AG20443 (cell line): ENCODE measurements around the gene DAB2IP.
"Not testable (repeated sequence)": the region's sequence is repeated elsewhere in the genome, so short reads cannot be mapped to it uniquely, and the experiment has no call there.

Experiments used
- DNase-seq: peaks from one replicate; pipeline ENCODE4 v3.0.0; 2012; ENCODE audit warnings: low spot score, mixed read lengths

The DAB2IP gene

DNA sequence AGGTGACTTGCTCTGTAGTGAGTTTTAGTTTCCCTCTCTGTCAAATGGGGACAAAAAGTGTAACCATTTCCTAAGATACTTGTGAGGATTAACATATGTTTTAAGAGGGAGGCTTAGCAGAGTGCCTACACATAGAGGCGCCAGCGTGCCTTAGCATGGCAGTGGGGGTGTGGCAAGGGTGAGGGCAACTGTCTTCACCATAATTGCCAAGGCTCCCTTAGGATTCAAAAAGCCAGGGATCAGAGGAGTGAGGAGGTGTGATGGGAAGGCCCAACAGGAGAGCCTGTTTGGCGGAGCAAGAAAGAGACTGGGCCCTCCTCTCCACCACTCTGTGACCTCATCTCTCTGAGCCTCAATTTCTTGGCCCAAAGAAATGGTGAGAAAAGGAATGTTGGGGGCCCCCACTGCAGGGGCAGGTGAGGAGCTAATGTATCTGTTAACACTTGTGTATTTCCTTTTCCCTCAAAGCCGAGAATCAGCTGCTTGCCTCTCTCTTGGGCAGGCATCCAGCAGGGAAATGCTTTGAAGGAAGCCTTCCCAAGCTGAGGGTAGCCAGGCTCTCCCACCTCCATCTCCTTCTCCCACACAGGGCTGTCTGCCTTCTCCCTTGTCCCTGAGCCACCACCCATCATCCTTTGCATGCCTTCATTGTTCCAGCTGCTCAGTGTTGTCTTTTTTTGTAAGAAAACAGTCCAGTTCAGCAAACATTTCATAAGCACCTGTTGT is 76.0 kb downstream of the DAB2IP start:
- no peak for DNase-seq

DNA sequence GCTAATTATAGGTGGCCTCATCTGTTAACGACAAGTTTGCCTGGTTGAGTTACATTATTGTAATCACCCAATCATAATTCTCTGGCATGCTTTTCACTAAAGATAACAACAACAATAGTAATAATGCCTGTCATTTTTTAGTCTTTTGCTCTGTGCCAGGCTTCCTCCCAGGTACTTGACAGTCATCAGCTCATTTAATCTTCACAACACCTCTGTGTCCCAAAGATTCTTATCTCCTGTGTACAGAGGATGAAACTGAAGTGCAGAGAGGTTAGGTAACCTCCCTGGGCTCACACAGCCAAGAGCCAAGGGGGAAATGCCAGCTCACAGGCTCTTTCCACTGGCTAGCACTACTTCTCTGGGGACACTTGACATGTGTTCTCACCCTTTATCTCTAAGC is 77.5 kb downstream of the DAB2IP start:
- DNase-seq, result no peak

DNA sequence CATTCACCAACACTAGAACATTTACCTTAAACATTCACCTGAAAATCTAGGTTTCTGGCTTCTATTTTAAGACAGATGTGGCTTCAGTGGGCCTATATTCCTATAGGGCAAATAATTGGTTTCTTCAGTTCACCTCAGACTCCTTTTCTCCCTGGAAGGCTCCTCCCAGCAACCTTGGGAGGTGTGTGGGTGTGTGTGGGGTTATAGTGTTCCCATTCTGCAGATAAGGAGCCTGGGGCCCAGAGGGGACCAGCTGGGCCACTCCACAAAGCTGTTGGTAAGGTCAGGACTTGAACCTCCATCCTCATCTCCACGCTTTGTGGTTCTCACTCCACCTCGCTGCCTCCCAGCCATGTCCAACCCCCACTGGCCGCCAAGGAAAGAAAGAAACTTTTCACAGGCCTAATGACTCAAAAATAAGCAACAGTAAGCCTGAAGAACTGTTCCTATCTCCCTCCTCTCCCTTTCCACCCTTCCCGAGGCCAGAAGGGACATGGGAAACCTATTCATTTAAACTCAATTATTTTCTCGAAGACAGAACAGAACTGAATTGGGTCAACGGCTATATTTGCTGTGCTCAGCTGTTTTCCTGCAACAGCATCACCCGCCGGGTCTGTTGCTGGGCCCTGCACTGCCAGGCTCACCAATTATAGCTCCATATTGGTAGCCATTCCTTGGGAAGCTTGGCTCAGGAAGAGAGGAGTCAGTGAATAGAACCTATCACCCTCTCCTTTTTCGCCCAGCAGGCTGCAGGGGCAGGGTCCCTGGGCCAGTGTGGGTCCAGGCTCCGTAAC is 78.5 kb downstream of the DAB2IP start:
- DNase-seq, result no peak

DNA sequence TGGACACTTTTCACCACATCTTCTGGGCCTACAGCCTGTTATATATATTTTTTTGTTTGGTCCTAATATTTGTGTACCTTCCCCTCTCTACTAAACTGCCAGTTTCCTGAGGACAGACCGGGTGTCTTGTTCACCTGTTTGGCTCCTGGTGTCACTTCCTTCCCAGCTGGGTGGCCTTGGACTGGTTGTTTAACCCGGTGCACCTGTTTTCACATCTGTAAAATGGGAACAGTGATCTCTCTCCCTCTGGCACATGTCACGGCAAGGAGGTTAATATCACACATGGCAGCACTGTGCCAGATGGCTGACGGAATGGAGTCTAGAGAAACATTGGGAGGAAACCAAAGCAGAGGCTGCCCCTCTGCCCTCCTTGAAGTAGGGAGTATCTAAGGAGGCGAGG is 79.7 kb downstream of the DAB2IP start:
- no peak for DNase-seq

DNA sequence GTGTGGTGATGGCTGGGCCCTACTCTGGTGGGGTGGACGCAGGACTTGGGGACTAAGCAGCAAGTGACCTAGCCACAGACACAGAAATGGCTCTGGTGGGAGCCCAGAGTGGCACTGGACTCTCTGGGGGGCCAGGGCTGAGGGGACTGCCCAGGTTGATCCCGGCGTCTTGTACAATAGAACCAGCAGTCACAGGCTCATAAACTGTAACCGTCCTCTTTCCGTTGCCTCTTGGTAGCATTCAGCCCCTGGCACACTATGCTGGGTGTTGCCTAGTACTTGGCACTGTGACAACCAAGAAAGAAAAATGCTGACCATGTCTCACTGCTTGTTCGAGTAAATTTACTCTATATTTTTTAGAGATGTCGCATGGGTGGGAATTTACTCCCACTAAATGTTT is 80.5 kb downstream of the DAB2IP start:
- no peak for DNase-seq

DNA sequence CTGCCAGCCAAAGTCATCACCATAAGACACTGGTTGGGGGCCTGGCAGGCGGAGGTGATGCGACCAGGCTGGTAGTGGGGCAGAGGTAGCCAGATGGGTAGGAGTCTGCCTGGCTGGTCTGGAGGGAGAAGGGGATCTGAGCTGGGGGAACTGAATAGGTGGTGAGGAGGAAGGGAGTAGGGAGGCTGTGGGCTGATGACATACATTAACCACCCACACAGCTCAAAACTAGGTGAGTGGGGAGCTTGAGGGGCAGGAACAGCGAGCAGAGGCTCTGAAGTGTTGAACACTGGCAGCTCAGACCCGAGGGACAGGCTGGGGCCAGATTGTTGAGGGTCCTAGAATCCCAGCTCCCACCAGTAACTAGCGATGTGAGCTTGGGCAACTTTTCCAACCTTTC is 81.0 kb downstream of the DAB2IP start:
- no peak for DNase-seq

DNA sequence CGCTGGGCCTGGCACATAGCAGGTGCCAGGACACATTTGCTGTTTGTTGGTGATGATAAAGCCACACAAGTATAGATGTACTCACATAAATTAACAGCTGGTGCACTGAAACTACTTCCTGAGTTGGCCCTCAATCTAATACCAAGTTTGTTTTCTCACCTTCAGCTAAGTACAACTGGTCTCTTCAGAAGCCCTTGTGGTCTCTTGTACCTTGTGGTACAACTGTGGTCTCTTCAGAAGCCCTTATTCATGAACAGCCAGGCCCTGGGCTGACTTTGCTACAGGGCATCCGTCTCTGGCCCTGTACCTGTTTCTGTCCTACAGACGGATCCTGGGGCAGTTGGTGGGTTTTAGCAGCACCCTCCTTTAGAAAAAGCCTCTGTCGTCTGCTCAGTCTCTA is 81.5 kb downstream of the DAB2IP start:
- no peak for DNase-seq

DNA sequence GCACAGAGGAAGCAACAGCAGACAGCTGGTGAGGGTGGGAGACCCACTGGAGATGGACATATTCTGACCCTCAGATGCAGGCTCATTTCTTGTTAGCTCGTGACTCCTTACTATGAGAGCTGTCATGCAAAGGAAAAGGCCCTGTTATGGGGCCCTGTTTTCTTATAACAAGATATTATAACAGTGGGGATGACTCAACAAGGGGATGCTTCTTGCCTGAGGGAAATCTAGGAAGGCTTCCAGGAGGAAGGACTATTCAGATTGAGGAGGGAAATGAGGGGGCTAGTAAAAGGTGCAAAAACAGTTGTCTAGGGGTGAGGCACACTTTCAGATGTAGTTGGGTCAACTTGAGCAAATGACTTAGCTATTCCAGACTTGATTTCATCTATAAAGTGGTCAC is 83.0 kb downstream of the DAB2IP start:
- no peak for DNase-seq

DNA sequence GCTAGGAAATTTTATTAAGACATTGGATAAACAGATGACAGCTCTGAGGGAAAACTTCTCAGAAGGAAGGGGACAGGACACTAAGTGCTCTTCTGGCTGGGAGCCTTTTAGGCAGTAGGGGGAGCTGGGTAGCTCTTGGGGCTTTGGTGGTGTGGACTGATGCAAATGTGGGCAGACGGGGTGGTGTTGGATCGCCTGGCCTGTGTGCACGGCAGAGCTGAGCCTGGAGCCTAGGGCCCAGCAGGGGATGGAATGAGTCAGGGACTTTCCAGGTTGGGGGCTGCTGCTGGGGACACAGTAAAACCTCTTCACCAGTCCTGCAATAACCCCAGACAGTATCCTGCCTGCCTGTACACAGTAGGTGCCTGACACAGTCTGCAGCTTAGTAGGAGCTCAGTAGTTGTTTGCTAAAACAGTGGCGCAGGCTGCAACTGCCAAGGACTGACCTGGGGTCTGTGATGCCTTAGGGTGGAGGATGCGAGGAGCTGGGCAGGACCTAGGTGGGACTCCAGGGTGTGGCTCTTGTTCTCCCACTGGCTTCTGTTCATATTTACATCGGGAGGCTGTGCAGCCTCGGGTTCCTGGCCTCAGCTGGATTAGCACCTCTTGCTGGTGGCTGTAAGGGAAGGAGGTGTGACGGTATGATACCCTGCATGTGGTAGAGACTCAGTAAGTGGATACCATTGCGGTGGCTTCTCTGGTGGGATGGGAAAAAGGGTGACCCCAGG is 83.8 kb downstream of the DAB2IP start:
- peak; percentile 75 for DNase-seq

DNA sequence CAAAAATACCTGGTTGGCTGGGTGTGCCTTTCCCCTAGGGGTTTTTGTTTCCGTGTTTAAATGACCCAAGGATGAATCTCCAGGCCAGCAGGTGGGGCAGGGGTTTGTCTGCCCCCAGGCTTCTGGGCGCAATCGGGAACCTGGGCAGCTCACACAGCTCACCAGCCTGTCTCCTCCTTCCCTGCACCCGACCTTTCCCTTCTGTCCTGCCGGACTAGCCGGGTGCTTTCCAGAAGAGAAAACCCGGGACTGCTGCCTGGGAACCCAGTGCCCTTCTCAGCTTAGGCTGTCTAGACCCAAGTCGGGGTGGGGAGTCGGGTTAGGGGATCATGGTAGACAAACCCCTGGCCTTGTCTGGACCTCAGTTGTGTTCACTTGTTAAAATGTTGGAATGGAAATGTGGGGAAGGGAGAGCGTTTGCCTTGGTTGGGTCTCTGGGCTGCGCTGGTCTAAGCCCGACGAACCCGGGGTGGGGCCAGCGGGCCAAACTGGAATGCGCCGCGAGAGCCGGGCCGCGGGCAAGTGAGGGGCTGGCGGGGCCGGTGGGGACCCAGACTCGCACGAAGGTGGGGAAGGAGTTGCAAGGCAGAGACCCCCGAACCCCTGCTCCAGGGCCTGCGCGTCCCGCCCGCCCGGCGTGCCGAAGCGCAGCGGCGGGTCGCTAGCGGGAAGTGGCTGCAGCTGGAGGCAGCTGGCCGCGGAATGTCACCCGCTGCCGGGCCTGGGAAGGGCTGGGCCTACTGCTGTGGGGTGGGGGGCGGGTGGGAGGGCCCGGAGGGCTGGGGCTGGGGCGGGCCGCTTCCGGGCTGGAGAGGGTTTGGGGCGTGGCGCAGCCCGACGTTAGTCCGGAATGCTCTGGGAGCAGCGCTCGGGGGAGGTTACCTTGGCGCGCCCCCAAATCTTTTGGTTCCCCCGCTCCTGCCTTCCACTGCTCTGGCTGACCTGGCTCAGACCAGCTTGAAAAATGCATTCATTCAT is 84.6 kb downstream of the DAB2IP start:
- peak; percentile 93 for DNase-seq

DNA sequence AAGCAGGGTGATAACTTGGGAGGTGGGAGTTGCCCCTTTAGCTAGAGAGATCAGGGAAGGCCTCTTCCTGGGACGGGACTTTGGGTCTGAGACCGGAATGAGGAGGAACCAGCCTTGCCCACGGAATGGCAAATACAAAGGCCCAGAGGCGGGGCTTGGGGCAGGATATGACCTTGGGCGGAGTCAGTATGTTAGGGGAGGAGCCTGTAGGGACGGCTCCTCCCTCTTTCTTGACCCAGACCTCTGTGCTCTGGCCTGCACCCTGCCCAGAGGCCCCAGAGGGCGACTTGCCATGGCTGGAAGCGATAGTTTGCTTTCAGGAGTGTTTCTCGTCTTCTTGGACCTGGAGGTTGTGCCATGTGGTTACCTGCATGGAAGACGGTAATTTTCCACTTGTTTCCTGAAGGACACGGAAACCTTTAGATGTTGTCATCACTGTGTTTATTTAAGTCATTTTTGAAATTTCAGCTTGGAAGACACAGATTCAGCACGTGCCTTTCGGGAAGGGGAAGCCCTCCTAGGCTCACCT is 85.6 kb downstream of the DAB2IP start:
- peak; percentile 55 for DNase-seq

DNA sequence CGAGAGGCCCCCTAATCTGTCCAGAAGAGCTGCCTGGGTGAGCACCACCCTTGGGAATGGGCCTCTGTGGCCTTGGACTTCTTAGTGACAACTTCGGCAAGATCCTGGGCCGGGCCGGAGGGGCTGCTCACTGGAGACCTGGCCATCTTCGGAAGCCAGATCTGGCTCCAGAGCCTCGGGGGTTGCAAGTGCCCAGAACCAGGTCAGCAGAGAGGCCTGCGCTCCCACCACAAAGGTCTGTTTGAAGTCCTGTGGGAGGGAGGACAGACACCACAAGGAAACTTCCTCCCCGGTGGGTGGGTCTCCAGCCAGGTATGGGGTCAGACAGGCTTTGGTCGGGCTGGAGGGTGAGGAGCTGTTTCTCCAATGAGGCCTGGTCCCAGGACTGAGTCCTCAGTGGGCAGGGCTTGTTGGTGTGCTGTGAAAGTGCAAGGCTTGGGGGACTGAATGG is 86.1 kb downstream of the DAB2IP start:
- no peak for DNase-seq

DNA sequence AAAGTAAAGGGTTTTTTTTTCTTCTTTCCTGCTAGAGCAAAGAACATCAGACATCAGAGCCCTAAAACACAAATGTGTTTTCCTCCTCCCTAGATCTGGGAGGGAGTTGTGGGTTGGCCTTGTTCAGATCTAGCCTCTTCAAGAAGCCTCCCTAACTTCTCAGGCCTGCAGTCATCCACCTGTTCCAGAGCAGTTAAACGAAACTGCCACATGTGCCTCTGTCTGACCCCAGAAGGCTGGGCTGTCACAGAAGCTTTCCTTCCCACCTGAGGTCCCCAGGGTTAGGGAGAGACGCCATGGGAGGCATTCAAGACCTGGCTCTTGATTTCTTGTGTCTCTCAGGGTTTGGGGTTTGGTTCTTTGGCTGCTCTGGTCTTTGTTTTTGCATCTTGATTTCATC is 87.0 kb downstream of the DAB2IP start:
- DNase-seq, result no peak

DNA sequence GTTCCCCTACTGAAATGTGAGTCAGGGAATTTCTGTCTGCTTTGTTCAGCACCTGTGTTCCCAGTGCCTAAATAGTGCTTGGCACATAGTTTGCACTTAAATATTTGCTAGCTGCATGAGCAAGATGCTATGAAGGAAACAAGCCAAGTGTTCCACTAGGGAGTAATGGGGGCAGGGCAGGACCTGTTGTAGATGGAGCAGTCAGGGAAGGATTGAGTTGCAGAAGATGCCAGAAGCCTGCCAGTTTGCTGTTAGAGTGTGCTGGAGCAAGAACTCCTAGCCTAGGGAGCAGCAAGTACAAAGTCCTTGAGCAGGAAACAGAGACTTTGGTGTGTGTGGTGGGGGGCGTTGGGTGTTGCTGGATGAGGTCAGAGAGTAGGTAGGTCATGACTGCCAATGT is 87.5 kb downstream of the DAB2IP start:
- no peak for DNase-seq

DNA sequence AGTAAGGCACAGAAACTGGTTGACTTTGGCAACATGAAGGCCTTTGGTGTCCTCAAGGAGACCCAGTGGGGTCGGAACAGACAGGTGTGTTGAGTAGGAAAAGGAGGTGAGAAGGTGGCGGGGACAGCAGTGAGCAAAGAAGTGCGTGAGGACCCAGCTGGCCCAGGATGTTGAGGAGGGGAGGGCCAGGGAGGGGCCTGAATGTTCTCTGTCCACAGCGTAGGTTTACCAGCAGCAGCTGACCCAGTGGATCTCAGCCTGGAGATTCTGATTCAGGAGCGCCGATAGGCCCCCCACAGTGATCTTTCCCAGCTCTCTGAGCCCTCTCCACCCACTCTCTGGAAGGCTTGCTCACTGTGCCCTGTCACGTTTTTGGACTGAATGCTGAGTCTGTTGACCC is 88.5 kb downstream of the DAB2IP start:
- no peak for DNase-seq

DNA sequence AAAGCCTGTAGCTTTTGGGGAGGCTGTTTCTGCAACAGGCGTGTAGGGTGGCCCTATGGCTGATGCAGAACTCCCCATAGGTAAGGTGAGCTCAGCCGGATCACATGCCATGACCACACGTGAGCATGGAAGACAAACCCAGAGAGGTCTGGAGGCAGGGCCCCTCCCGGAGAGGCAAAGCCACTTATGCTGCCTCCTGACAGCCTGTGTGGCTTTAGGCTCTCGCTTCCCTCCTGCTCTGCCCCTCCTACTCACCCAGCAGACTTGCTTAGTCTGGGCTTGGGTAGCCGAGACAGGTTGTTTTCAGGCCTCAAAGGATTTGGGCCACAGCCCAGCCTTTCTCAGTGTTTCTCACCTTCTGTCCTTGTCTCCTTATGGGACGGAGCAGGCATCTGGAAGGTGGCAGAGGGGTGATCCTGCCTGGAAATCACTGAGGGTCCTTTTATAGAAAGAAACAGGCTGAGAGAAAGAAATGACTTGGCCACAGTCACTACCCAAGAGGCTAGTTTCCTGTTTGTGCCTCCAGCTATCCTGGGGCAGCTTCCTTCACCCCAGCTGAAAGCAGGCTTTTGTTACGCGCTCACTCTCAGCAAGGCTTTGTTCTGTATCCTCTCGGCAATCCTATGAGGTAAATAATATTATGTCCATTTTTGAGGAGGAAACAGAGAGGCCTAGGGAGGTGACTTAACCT is 89.9 kb downstream of the DAB2IP start:
- no peak for DNase-seq

DNA sequence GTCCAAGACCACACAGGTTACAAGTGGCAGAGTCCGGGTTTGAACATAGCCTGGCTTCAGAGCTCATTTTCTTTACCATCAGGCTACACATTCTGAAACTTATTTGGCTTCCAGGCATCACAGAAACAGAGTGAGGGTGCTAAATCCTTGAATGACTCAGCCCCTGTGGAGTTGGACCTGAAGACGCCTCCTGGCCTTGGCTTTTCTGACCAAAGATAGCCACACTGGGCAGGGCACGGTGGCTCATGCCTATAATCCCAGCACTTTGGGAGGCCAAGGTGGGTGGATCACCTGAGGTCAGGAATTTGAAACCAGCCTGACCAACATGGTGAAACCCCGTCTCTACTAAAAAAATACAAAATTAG is 90.5 kb downstream of the DAB2IP start:
- DNase-seq, result not testable (repeated sequence)

DNA sequence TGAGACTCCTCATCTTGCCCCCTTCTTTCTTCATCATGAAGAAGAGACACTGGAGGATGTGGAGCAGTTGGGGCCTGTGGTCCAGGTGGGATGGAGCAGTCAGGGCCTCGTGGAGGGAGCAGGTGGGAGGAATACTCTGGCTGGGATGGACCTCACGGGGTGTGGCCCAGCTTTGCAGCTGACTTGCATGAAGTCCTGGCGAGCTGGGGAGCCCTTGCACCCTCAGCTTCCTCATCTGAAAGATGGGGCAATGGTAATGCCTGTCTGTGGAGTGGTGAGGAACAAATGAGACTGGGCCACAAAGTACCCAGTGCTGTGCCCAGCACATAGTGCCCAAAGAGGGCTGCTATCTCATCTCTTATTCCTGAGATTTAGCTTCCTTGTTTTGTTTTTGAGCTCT is 91.5 kb downstream of the DAB2IP start:
- DNase-seq, result no peak

DNA sequence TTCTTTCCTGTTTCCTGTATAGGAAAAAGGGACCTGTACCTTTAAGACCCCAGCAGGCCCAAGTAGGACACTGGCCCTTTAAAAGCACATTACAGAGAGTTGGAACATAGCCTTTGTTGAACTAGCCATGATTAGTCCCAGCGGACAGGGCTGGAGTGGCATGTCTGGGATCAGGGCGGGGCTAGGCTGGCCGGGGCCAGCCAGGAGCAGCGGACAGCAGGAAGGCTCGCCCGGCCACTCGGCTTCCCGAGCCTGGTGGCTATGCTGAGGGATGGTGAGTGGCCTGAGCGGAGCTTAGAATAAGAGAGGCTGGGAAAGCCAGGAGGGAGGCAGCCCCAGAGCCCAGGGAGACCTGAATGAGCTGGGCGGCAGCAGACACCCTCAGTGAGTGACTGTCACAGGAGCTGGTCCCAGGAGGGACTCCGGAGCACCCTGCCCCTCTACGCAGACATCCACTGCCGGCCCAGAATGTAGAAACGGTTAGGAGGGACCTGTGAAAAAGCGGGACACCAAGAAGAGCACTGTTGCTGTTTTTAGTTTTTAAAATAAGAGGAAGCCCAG is 92.1 kb downstream of the DAB2IP start:
- DNase-seq, result peak; percentile 94

DNA sequence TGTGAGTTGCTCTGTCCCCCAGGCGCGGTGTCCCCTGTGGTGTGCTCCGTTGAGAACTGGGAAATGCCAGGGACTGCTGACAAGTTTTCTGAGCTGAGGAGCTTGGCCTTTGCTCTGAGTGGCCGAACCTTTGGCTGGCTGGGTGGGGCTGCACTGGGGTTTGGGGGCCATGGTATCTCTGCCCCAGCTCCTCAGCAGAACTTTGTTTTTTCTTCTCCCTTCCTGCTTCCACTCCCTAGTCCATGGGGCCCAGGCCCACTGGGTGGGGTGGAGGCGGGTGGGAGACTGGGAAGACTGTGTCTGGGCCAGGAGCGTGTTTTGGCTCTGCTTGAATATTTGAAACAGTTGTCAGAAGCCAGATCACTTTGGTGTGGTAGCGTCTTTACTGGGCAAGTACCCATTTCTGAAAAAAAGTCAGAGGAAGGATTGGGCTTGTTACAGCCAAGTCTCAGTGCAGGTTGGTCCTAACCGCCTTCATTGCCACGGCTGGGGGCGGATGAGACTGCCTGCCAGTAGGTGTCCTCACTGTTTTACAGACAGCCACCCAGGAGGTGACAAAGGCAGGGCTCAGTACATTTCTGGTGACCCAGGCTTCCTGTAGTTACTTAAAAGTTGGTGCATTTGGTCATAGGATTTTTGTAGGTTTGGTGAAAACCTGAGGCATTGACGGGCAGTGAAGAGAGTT is 92.7 kb downstream of the DAB2IP start:
- peak; percentile 64 for DNase-seq
